ENCODE measurements around the gene SMIM45.

- TF ChIP-seq, protein P1, sequence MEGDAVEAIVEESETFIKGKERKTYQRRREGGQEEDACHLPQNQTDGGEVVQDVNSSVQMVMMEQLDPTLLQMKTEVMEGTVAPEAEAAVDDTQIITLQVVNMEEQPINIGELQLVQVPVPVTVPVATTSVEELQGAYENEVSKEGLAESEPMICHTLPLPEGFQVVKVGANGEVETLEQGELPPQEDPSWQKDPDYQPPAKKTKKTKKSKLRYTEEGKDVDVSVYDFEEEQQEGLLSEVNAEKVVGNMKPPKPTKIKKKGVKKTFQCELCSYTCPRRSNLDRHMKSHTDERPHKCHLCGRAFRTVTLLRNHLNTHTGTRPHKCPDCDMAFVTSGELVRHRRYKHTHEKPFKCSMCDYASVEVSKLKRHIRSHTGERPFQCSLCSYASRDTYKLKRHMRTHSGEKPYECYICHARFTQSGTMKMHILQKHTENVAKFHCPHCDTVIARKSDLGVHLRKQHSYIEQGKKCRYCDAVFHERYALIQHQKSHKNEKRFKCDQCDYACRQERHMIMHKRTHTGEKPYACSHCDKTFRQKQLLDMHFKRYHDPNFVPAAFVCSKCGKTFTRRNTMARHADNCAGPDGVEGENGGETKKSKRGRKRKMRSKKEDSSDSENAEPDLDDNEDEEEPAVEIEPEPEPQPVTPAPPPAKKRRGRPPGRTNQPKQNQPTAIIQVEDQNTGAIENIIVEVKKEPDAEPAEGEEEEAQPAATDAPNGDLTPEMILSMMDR (IDR thresholded peaks at IDR 0.05) = no peak
- no peak for TF ChIP-seq EP300 (IDR thresholded peaks at IDR 0.05)
Observed at GRCh38 chr22:41916745-41917358, 35.1 kb upstream of the SMIM45 start.

Data from ovary (tissue), 3 donors.